HG03442 (cell line): ENCODE data around the gene SLCO2A1.

Experiments
- ATAC-seq: cut with Tn5 transposase; IDR thresholded peaks from one replicate; pipeline ENCODE4 v1.9.1; 2021; ENCODE audit warnings: mild to moderate bottlenecking, moderate library complexity; ENCODE audit not compliant: unreplicated experiment

Gene SLCO2A1

GRCh38 chr3:133983576-133984560 is 45.9 kb downstream of the SLCO2A1 start:
- ATAC-seq, result no peak

DNA sequence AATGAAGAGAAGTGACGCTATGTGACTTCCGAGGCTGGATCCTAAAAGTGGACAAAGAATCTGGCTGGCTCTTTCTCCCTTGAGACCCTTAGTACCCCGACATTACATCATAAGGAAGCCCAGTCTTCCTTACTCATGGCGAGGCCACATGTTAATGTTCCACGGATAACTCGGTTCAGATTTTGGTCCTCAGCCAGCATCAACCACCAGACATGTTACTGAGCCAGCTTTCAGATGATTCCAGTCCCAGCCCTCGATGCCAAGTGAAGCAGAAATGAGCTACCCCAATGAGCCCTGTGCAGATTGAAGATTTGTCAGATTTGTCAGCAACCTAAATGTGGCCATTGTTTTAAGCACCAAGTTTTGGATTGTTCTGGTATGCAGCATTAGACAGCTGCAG is 46.6 kb downstream of the SLCO2A1 start:
- no peak for ATAC-seq

DNA sequence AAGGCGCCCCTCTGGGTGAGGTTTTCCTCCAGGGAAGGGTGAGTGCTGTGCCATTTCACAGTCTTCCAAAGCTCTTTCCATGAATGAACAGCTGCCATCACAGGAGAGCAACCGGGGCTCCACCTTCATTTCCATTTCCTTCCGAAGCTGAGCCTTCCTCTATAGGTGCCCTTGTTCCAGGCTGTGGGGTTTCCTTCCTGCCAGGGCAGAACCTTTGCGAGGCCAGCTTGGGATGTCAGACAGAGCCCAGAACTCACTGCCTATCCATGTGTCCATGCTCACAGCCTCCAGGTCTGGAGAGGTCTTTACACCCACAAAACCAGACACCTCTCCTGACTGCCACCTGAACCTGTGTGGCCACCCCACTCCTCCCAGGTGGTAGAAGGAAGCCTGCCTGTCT is 49.2 kb downstream of the SLCO2A1 start:
- ATAC-seq, result no peak

DNA sequence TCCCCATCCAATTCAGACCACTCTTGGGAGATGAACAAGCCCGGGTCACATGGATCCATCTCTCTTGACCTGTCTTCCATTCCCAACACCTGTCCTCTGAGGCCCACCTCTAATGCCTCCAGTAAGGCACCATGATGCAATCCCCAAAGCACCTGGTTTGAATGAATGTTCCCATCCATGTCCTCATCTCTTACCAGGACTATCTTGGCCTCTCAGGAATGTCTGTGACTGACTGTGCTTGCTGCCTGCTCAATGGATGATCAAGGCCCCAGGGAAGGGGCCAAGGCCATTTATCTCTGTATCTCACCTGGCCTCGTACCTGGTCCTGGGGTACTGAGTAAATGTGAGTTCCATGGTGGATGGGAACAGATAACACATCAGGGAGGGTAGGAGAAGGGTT is 49.7 kb downstream of the SLCO2A1 start:
- no peak for ATAC-seq

- ATAC-seq, result no peak
Measured at GRCh38 chr3:133979553-133979952, 50.2 kb downstream of the SLCO2A1 start.

DNA sequence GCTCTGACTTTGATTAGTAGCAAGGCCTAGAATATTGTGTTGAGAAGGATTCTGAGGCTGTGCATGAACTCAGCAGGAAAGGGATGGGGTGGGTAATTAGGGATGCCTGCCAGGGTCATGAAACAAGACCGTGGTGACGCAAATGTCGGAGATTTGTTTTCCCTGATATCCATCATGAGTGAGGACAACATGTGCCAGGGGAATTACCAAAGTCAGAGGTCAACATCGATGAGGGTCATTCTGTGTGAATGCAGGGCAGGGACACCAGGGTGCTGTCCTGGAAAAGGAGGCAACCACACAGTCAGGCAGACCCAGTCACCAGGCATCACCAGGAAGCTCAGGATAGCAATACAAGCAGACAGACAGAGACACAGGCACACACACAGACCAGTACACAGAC is 52.2 kb downstream of the SLCO2A1 start:
- ATAC-seq, result no peak

DNA sequence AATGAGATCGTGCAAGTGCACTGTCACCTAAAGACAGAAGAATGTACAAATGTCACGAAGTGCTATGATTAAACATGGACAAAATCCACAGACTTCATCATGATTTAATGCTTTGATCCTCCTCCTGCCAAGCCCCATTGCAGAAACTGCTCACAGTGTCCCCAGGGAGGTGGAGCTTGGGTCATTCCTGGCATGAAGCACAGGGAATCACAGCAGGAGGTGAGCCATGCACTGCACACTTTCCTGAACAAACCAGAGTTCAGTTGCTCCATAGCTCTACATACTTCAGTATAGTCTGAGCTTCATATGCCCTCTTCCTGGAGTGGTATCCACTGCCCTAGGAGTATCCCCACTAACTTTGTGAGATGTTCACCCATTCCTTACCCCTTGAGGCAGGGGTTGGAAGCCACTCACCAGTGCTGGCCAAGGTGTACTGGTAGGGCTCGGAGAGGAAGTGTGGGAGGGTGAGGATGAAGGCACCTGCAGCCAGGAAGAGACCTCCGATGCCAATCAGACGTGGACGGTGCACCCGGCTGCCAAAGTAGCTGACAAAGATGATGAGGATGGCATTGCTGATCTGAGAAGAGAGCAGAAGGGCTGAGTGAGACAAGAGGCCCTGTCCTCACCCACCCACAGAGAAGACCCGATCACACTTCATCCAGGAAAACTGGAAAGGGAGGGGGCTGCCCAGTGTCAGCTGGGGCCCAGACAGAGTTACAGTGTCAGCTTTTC is 56.3 kb downstream of the SLCO2A1 start:
- no peak for ATAC-seq

- no peak for ATAC-seq
Measured at GRCh38 chr3:133972156-133972555, 57.6 kb downstream of the SLCO2A1 start.

DNA sequence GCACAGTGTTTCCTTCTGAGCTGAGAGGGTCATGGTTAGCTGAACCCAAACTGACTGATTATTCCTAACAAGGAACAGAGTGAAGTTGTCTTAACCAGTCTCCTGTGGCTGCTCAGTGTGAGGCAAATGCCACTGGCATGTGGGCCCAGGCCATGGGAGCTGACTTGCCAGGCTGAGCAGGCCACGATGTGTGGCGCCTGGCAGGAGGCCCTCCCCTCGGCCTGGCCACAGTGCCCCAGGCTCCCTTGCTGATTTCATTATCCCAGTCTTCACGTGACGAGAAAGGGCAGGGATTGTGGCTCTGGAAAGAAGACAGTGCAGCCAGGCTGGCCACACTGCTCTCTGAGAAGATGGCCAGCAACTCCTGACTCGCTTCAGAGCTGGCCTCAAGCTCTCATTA is 58.8 kb downstream of the SLCO2A1 start:
- ATAC-seq, result no peak

DNA sequence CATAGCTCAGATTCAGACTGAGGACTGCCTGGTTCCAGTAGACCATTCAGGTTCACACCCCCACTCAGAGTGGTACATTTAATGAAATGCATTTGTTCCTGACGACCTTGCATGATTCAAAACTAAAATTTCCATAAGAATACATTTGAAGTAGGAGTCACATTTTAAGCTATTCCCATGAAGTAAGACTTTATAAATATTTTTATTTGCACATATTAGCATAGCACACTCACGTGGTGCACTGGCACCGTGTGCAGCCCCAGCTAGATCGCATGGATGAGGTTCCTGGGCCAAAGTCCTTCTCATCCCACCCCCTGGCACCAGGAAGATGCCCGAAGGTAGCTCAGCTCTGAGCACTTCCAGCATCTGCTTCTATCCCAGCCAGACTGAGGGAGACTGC is 59.4 kb downstream of the SLCO2A1 start:
- ATAC-seq, result no peak

DNA sequence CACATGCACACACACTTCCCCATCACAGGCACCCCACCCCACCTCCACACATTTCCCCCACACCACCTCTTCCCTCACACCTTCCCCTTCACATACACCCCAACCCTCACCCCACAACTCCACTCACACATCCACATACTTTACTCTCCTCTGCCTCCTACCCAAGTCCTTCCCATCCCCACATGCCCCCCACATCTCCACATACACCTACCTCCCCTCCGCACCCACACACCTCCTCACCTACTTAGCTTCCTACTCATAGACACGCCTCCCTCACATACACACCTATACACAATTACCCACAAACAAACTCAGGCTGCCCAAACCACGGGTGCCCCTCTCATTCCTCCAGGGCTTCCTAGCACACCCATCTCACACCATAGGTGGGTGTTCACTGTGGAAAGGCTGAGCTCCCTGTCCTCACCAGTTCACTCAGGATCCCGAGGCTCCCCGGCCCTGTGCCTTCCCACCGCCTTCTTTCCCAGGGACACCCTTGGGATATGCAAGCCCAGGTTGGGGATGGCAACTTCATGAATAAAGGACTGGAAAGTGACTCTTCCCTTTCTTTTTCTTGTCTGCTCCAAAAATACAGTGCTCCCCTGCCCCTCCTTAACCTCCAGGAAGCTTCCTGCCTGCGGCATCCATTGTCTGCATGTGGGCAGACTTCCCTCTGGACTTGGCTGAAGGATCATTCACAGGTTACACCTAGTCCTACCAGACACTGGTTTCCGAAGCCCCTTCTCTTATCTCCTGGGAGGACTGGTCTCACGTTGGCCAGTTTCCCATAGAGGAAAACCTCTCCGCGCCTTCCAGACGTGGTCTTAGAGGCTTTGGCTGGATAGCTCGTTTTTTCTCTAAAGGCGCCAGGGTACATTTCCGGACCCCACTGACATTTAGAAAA is 61.5 kb downstream of the SLCO2A1 start:
- no peak for ATAC-seq

- ATAC-seq, result no peak
Measured at GRCh38 chr3:133966954-133967353, 62.8 kb downstream of the SLCO2A1 start.

- no peak for ATAC-seq
Measured at GRCh38 chr3:133965906-133966305, 63.8 kb downstream of the SLCO2A1 start.

DNA sequence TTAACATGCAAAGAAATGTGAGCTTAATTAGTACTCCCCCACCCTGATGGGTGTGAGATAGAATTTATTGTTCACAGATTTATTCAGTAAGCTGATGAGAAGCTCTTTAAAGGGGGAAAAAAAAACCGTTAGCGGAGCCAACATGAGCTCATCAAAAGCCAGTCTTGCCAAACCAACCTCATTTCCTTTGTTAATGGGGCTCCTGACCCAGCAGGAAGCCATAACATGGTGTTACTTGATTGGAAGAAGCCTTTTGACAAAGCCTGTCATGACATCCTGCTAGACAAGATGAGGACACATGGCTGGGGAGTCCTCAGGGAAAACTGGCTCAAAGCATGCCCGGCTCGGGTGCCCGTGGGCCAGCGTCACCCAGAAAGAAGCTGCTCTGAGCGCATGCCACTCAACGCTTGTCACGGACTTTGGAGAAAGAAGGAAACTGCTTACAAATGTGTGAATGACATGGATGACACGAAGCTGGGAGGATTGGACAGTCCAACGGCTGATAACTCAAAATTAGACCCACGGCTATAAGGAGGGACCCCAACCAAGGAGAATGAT is 64.6 kb downstream of the SLCO2A1 start:
- no peak for ATAC-seq

- no peak for ATAC-seq
Measured at GRCh38 chr3:133964547-133964946, 65.2 kb downstream of the SLCO2A1 start.

- ATAC-seq, result no peak
Measured at GRCh38 chr3:133963657-133964396, 65.9 kb downstream of the SLCO2A1 start.

- no peak for ATAC-seq
Measured at GRCh38 chr3:133962849-133963248, 66.9 kb downstream of the SLCO2A1 start.

DNA sequence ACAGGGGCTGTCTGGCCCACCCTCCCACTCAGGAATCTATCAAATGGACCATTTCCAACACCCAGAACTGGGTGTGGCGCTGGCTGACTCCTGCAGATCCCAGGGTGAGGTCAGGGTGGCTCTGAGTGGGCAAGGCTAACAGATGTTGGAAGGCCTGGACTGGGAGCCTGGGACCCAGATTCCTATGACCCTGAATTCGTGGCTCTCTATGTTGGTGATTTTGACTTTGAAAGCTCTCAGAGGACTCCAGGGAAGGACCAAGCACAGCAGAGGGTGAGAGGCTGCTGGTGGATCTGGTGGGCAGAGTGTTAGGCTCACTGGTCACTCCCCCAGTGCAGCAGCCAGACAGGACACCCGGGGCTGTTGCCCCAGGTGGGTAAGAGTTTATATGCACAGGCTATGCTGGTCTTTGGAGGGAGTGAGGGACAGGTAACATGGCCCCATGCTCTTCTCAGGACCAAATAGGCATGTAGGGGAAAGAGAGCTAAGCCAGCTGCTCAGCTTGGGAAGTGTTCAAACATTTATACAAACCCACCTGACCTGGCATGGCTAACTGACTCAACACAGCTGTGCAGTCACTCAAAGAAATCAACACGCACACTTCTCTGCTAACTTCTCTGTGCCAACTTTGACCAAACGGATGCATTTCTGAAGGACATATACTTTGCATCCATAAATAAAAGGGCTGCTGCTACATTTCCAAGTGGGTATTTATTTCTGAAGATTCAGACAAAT is 71.5 kb downstream of the SLCO2A1 start:
- ATAC-seq, result no peak

DNA sequence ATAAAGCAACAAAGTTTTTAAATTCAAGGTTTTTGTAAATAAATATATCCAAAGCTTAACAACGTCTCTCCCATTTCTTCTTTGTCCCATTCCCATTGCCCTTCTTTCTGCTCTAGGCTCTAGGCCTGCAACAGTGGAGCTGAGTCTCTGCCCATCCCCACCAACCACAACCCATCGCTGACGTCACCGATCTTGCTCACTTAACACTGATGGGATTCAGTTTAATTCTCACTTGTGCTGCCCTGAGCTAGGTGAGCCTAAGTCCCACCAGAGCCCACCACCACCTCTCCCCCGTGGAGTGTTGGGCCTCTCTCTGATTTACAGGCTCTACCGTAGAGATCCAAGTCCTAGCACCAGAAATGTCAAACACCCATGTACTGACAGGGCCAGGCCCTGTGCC is 72.7 kb downstream of the SLCO2A1 start:
- ATAC-seq, result no peak
